PC-3 (cell line): Measurements from ENCODE around the gene CIB1. TPM values are rescaled to one million over a fixed set of nuclear protein-coding genes. Genes with fewer than 3 reads are reported as not detected.
"Not testable (repeated sequence)": the region's sequence is repeated elsewhere in the genome, so short reads cannot be mapped to it uniquely, and the experiment has no call there.

Experiments used
- ATAC-seq: fragments of 200-7000 bp; cut with Tn5 transposase; 2 replicates; pipeline ENCODE4 v1.9.1; 2020; ENCODE audit warnings: mild to moderate bottlenecking, moderate library complexity
- Bru-seq: library from RNA; stranded (reverse); fragments of 400-500 nt; gene quantifications from one replicate; lab custom pipeline; 2021; lab: Mats Ljungman, UMichigan
- BruChase-seq, 2 experiments: library from RNA; stranded (reverse); fragments of 400-500 nt; gene quantifications; one replicate each; lab custom pipeline; 2021; lab: Mats Ljungman, UMichigan
- BruUV-seq: library from RNA; stranded (reverse); fragments of 400-500 nt; replicated peaks from 2 replicates; lab custom pipeline; 2021; lab: Mats Ljungman, UMichigan
- CTCF ChIA-PET: fragments of 300-600 bp; sonication (Branson Sonifier 250); formaldehyde crosslinking; loops from one replicate; lab custom pipeline; 2022; ENCODE audit warnings: antibody characterized with exemption; lab: Charles Lee
- POLR2A ChIA-PET: fragments of 300-600 bp; sonication (Branson Sonifier 250); formaldehyde crosslinking; loops from one replicate; lab custom pipeline; 2022; ENCODE audit warnings: antibody characterized with exemption; ENCODE audit not compliant: unreplicated experiment; lab: Charles Lee
- DNase-seq: peaks from one replicate; pipeline ENCODE4 v3.0.0-alpha.2; 2015
- H2AFZ ChIP-seq: fragments of 300-600 bp; sonication (generic); 2 replicates; pipeline ENCODE4 v1.6.0; 2016; ENCODE audit warnings: antibody characterized with exemption, low read length
- H3F3A ChIP-seq: fragments of 300-600 bp; sonication (generic); one replicate; pipeline ENCODE4 v1.6.0; 2017; ENCODE audit warnings: antibody characterized with exemption, low read length, control low read depth, mild to moderate bottlenecking; ENCODE audit not compliant: unreplicated experiment
- H3K27ac ChIP-seq: fragments of 300-600 bp; sonication (generic); 2 replicates; pipeline ENCODE4 v1.5.1; 2016; ENCODE audit warnings: mild to moderate bottlenecking, low read length
- H3K27me3 ChIP-seq: fragments of 300-600 bp; sonication (generic); 2 replicates; pipeline ENCODE4 v1.6.1; 2016; ENCODE audit warnings: low read length, mixed read lengths
- H3K36me3 ChIP-seq: fragments of 300-600 bp; sonication (generic); 2 replicates; pipeline ENCODE4 v1.6.1; 2016; ENCODE audit warnings: low read depth, mixed run types, low read length, mixed read lengths
- H3K4me1 ChIP-seq: fragments of 300-600 bp; sonication (generic); 2 replicates; pipeline ENCODE4 v1.5.1; 2016; ENCODE audit warnings: low read length; ENCODE audit not compliant: insufficient read depth
- H3K4me2 ChIP-seq: fragments of 300-600 bp; sonication (generic); 2 replicates; pipeline ENCODE4 v1.6.0; 2016; ENCODE audit warnings: low read length
- H3K4me3 ChIP-seq: fragments of 300-600 bp; sonication (generic); 2 replicates; pipeline ENCODE4 v1.5.1; 2016; ENCODE audit warnings: mild to moderate bottlenecking, low read length, mixed read lengths
- H3K79me2 ChIP-seq: fragments of 300-600 bp; sonication (generic); 2 replicates; pipeline ENCODE4 v1.6.1; 2017; ENCODE audit warnings: low read length, mixed read lengths
- H3K9ac ChIP-seq: fragments of 300-600 bp; sonication (generic); 2 replicates; pipeline ENCODE4 v1.6.0; 2016; ENCODE audit warnings: mild to moderate bottlenecking, low read length
- H3K9me2 ChIP-seq: fragments of 300-600 bp; sonication (generic); replicated peaks from 2 replicates; pipeline ENCODE4 v1.6.1; 2016; ENCODE audit warnings: mixed run types, low read length, mixed read lengths
- H3K9me3 ChIP-seq: fragments of 300-600 bp; sonication (generic); 2 replicates; pipeline ENCODE4 v1.6.1; 2016; ENCODE audit warnings: low read length, mixed read lengths
- H4K20me1 ChIP-seq: fragments of 300-600 bp; sonication (generic); 2 replicates; pipeline ENCODE4 v1.6.1; 2016; ENCODE audit warnings: low read length, mixed read lengths
- CTCF ChIP-seq: fragments of 300-600 bp; sonication (generic); conservative IDR thresholded peaks from 2 replicates; pipeline ENCODE4 v1.5.1; 2017; ENCODE audit warnings: antibody characterized with exemption, low read depth, mild to moderate bottlenecking, low read length
- EZH2phosphoT487 ChIP-seq: fragments of 300-600 bp; sonication (generic); IDR thresholded peaks from 2 replicates; pipeline ENCODE4 v1.6.1; 2018; ENCODE audit warnings: mild to moderate bottlenecking, antibody characterized with exemption, low read length, borderline replicate concordance
- intact Hi-C: fragments of 100-400 bp; cut with micrococcal nuclease; formaldehyde crosslinking; loops from 2 replicates; pipeline ENCODE4 v1.9.0; 2023
- long read RNA-seq: library from polyadenylated mRNA; unstranded; transcript quantifications from one replicate; pipeline ENCODE4 v2.0.0, GENCODE V29; 2021; ENCODE audit not compliant: unreplicated experiment
- total RNA-seq: library from RNA; depleted of rRNA; stranded (reverse); fragments of >200 nt; gene quantifications from 2 replicates; pipeline ENCODE4 v1.2.3, GENCODE V29; 2014; rRNA removed

Gene CIB1
- total RNA-seq, result 83.7 and 85.8 TPM in 2 replicates
- percentile 86 among the genes with signal in this experiment for Bru-seq, nascent RNA
- BruChase-seq, experiment 1, labeled RNA remaining after a 6-hour chase, result percentile 91 among the genes with signal in this experiment
- BruChase-seq, experiment 2, labeled RNA remaining after a 2-hour chase, result percentile 91 among the genes with signal in this experiment
- long read RNA-seq, transcript CIB1-201 (7 exons, 1,247 nt), result major isoform, 138 of 183 reads
- long read RNA-seq, partial matches to known transcripts, result 9 of 183 reads
- long read RNA-seq, other reads (novel, unspliced or antisense), result 35 of 183 reads

GRCh38 chr15:90233387-90234095, at the start of gene CIB1:
TSS of gene CIB1 (minus strand) at chr15:90233941. CDS start at chr15:90233885, 56 bp downstream.
- Histone ChIP-seq H3F3A (no peaks in the 10 kb centered on the region), H3K4me1 (peaks cover 27% of the 10 kb centered on the region), H2AFZ (peak within 1 kb of the TSS; percentile 91), H3K9me3 (no peaks in the 10 kb centered on the region), H3K4me2 (peak within 1 kb of the TSS; percentile 93), H3K36me3 (peaks cover 18% of the 10 kb centered on the region), H3K27ac (peak within 1 kb of the TSS; percentile 89), H3K4me3 (peak within 1 kb of the TSS; percentile 92), H4K20me1 (no peaks in the 10 kb centered on the region), H3K27me3 (no peaks in the 10 kb centered on the region), H3K79me2 (peaks cover 46% of the 10 kb centered on the region), H3K9me2 (no peaks in the 10 kb centered on the region), H3K9ac (peak within 1 kb of the TSS; percentile 91)
- TF ChIP-seq CTCF (peak; percentile 45; the same call in 1 of the 2 replicates), EZH2phosphoT487 (no peak)
- peak; percentile 79 for ATAC-seq
- ChIA-PET POLR2A (interaction anchor here (0.5 to 1.0 kb wide), 11 partner anchors 22 to 335 kb away, joined by 3 to 11 read pairs (median 4); partner anchors contain the start of genes SEMA4B, ZNF710 and ZNF774), CTCF (interaction anchor here (0.6 to 2.7 kb wide), 4 partner anchors 16 to 248 kb away, joined by 4 to 12 read pairs (median 6); partner anchors contain the start of gene TTLL13)
- peak; percentile 97 for DNase-seq
- intact Hi-C loops, result loop anchor here (2.0 to 5.0 kb wide), 3 partner anchors 34 to 91 kb away; partner anchors contain the start of gene NGRN
- BruUV-seq, result no TSS peak

- H3K4me2 ChIP-seq, H3K9ac ChIP-seq, H3K4me3 ChIP-seq, H3K27me3 ChIP-seq, intact Hi-C loops, H3K4me1 ChIP-seq, POLR2A ChIA-PET, ATAC-seq, H3K36me3 ChIP-seq, DNase-seq, H3K79me2 ChIP-seq, H2AFZ ChIP-seq, H3F3A ChIP-seq, BruUV-seq, H4K20me1 ChIP-seq, CTCF ChIA-PET, H3K27ac ChIP-seq, H3K9me3 ChIP-seq, H3K9me2 ChIP-seq: not testable (repeated sequence)
Measured at GRCh38 chr15:90281637-90282036, 47.9 kb upstream of the CIB1 start.

- CTCF ChIA-PET, H3K79me2 ChIP-seq: not testable (repeated sequence)
Measured at GRCh38 chr15:90280743-90281142, 47.0 kb upstream of the CIB1 start.

GRCh38 chr15:90278467-90278866, 44.7 kb upstream of the CIB1 start:
- BruUV-seq, result not testable (repeated sequence)

More at GRCh38 chr15:90280743-90281142, 47.0 kb upstream of the CIB1 start:
- intact Hi-C loops, H3K9me3 ChIP-seq, POLR2A ChIA-PET, H3K27me3 ChIP-seq, H4K20me1 ChIP-seq, H3K9ac ChIP-seq, H3K4me1 ChIP-seq, H3K4me3 ChIP-seq, H3K36me3 ChIP-seq, H3K4me2 ChIP-seq, H3F3A ChIP-seq, H2AFZ ChIP-seq, BruUV-seq, H3K27ac ChIP-seq, ATAC-seq, H3K9me2 ChIP-seq, DNase-seq: not testable (repeated sequence)

More at GRCh38 chr15:90278467-90278866, 44.7 kb upstream of the CIB1 start:
- H3K9me3 ChIP-seq, H3K27me3 ChIP-seq, intact Hi-C loops, H3K4me3 ChIP-seq, ATAC-seq, H4K20me1 ChIP-seq, H3K9ac ChIP-seq, DNase-seq, H3F3A ChIP-seq, H3K79me2 ChIP-seq, CTCF ChIA-PET, H2AFZ ChIP-seq, H3K36me3 ChIP-seq, H3K4me1 ChIP-seq, H3K4me2 ChIP-seq, POLR2A ChIA-PET, H3K27ac ChIP-seq, H3K9me2 ChIP-seq: not testable (repeated sequence)
